Stimulated activated CD4-positive, alpha-beta T cell treated with anti-CD3 and anti-CD28 coated beads, Interleukin-12 subunit alpha, Interleukin-12 subunit beta, amount 100 ng/mL, for 4 hours (primary cell): ENCODE measurements around the gene PRX.
A peak's percentile ranks its signal among the peaks of the same experiment; 100 is the strongest.
"Not testable (repeated sequence)": the region's sequence is repeated elsewhere in the genome, so short reads cannot be mapped to it uniquely, and the experiment has no call there.

Experiments
- DNase-seq: peaks from one replicate; pipeline ENCODE4 v3.0.0-alpha.2; 2020

The PRX gene

GRCh38 chr19:40438284-40438683 is 25.1 kb upstream of the PRX start:
- DNase-seq = no peak

GRCh38 chr19:40433391-40434216 is 20.4 kb upstream of the PRX start:
- peak; percentile 43 for DNase-seq

- DNase-seq = not testable (repeated sequence)
Observed at GRCh38 chr19:40432760-40433159, 19.6 kb upstream of the PRX start.

GRCh38 chr19:40431698-40432097 is 18.5 kb upstream of the PRX start:
- no peak for DNase-seq

- not testable (repeated sequence) for DNase-seq
Observed at GRCh38 chr19:40430242-40430641, 17.1 kb upstream of the PRX start.

- DNase-seq = not testable (repeated sequence)
Observed at GRCh38 chr19:40428197-40428596, 15.0 kb upstream of the PRX start.

GRCh38 chr19:40425450-40426287 is 12.5 kb upstream of the PRX start, which contains the start of gene SERTAD1:
SERTAD1 (minus strand) TSS chr19:40425992; CDS start chr19:40423546, 2,446 bp downstream.
- peak; percentile 100 for DNase-seq

- peak; percentile 11 for DNase-seq
Observed at GRCh38 chr19:40424637-40425449, 11.7 kb upstream of the PRX start.

GRCh38 chr19:40423938-40424337 is 10.8 kb upstream of the PRX start:
- DNase-seq = no peak

GRCh38 chr19:40422748-40423566 is 9.8 kb upstream of the PRX start:
- no peak for DNase-seq

- no peak for DNase-seq
Observed at GRCh38 chr19:40421993-40422747, 9.0 kb upstream of the PRX start.

GRCh38 chr19:40420766-40421765 is 7.9 kb upstream of the PRX start:
- DNase-seq = peak; percentile 65

GRCh38 chr19:40420451-40420765 is 7.2 kb upstream of the PRX start:
- no peak for DNase-seq

- DNase-seq = no peak
Observed at GRCh38 chr19:40419780-40420179, 6.6 kb upstream of the PRX start.

- DNase-seq = no peak
Observed at GRCh38 chr19:40419066-40419612, 6.0 kb upstream of the PRX start.

- no peak for DNase-seq
Observed at GRCh38 chr19:40418040-40418439, 4.9 kb upstream of the PRX start.

- DNase-seq = no peak
Observed at GRCh38 chr19:40417643-40417981, 4.4 kb upstream of the PRX start.

- no peak for DNase-seq
Observed at GRCh38 chr19:40416918-40417642, 3.9 kb upstream of the PRX start.

- DNase-seq = no peak
Observed at GRCh38 chr19:40415768-40416167, 2.6 kb upstream of the PRX start.
